CD14-positive monocyte (primary cell): ENCODE results near the gene CDH2. TPM values are rescaled to one million over a fixed set of nuclear protein-coding genes. Genes with fewer than 3 reads are reported as not detected.

Source experiments
- DNase-seq, 3 donors: peaks; one replicate each; pipeline ENCODE4 v3.0.0-alpha.2; 2011 to 2022
- H2AFZ ChIP-seq: 2 replicates; pipeline ENCODE4 v1.6.0; 2012; ENCODE audit warnings: mild to moderate bottlenecking, low read depth, low read length, inconsistent platforms; ENCODE audit not compliant: insufficient read depth, poor library complexity, severe bottlenecking
- H3K27ac ChIP-seq, 2 donors: 1 replicate in 1 of 2; 2 replicates in 1 of 2; pipeline ENCODE4 v1.5.1; 2012 to 2013; ENCODE audit warnings: low read length in 2 of 2, control low read depth in 1 of 2, inconsistent platforms in 1 of 2, low read depth in 1 of 2, mild to moderate bottlenecking in 1 of 2
- H3K27me3 ChIP-seq, 2 donors: one replicate each; pipeline versions ENCODE4 v1.6.0 to v1.6.1; 2011 to 2013; ENCODE audit warnings: low read length in 2 of 2; ENCODE audit not compliant: control insufficient read depth in 2 of 2, insufficient read depth in 2 of 2
- H3K36me3 ChIP-seq, 2 donors: replicated peaks in 1 of 2; 1 replicate in 1 of 2; 2 replicates in 1 of 2; pipeline versions ENCODE4 v1.5.1 to v1.6.1; 2012 to 2013; ENCODE audit warnings: low read length in 2 of 2, control low read depth in 1 of 2, inconsistent platforms in 1 of 2, mild to moderate bottlenecking in 1 of 2; ENCODE audit not compliant: insufficient read depth in 2 of 2, control insufficient read depth in 1 of 2
- H3K4me1 ChIP-seq, 2 donors: 1 replicate in 1 of 2; 2 replicates in 1 of 2; pipeline versions ENCODE4 v1.5.1 to v1.6.1; 2012 to 2013; ENCODE audit warnings: low read length in 2 of 2, control low read depth in 1 of 2, inconsistent platforms in 1 of 2, mild to moderate bottlenecking in 1 of 2, moderate library complexity in 1 of 2; ENCODE audit not compliant: insufficient read depth in 2 of 2, control insufficient read depth in 1 of 2
- H3K4me2 ChIP-seq: replicated peaks from 2 replicates; pipeline ENCODE3; 2012; ENCODE audit warnings: low read length, moderate library complexity, mild to moderate bottlenecking; ENCODE audit not compliant: poor library complexity, severe bottlenecking; ENCODE audit errors: extremely low read depth
- H3K4me3 ChIP-seq, 3 experiments: fragments of 200-600 bp in 1 of 3; sonication (generic) in 1 of 3; replicated peaks in 1 of 3; 1 replicate in 2 of 3; 2 replicates in 1 of 3; pipeline ENCODE4 v1.5.1; 2011 to 2013; ENCODE audit warnings: low read length in 3 of 3, mild to moderate bottlenecking in 3 of 3, control low read depth in 2 of 3, low read depth in 2 of 3, inconsistent platforms in 1 of 3, moderate library complexity in 1 of 3
- H3K79me2 ChIP-seq: 2 replicates; pipeline ENCODE4 v1.6.0; 2012; ENCODE audit warnings: mild to moderate bottlenecking, control low read depth, inconsistent platforms, low read length, moderate library complexity; ENCODE audit not compliant: insufficient read depth
- H3K9ac ChIP-seq: 2 replicates; pipeline ENCODE4 v1.6.0; 2017; ENCODE audit warnings: low read length, mild to moderate bottlenecking; ENCODE audit not compliant: insufficient read depth, poor library complexity, severe bottlenecking
- H3K9me3 ChIP-seq, 2 donors: replicated peaks in 1 of 2; 1 replicate in 1 of 2; 2 replicates in 1 of 2; pipeline versions ENCODE4 v1.5.1 to v1.6.1; 2012 to 2013; ENCODE audit warnings: low read length in 2 of 2, control low read depth in 1 of 2; ENCODE audit not compliant: control insufficient read depth in 1 of 2, insufficient read depth in 1 of 2
- H4K20me1 ChIP-seq: 2 replicates; pipeline ENCODE4 v1.6.0; 2012; ENCODE audit warnings: mild to moderate bottlenecking, low read length, control low read depth, moderate library complexity; ENCODE audit not compliant: insufficient read depth
- H3K27ac Mint-ChIP-seq, 7 donors: one replicate each; pipeline ENCODE4 v1.8.0; 2020; ENCODE audit warnings: mild to moderate bottlenecking in 7 of 7, mixed read lengths in 7 of 7, moderate library complexity in 6 of 7, inconsistent platforms in 2 of 7
- H3K27me3 Mint-ChIP-seq, 3 donors: one replicate each; pipeline ENCODE4 v1.8.0; 2021 to 2022; ENCODE audit warnings: low read depth in 3 of 3, mild to moderate bottlenecking in 3 of 3, mixed read lengths in 3 of 3, moderate library complexity in 3 of 3, inconsistent platforms in 1 of 3
- H3K36me3 Mint-ChIP-seq, 2 donors: one replicate each; pipeline ENCODE4 v1.8.0; 2020; ENCODE audit warnings: mixed read lengths in 2 of 2, inconsistent platforms in 1 of 2, mild to moderate bottlenecking in 1 of 2
- H3K4me1 Mint-ChIP-seq: one replicate; pipeline ENCODE4 v1.8.0; 2020; ENCODE audit warnings: mild to moderate bottlenecking, mixed read lengths
- H3K4me3 Mint-ChIP-seq, 2 donors: one replicate each; pipeline ENCODE4 v1.8.0; 2020; ENCODE audit warnings: mild to moderate bottlenecking in 2 of 2, mixed read lengths in 2 of 2, moderate library complexity in 1 of 2
- H3K9me3 Mint-ChIP-seq, 7 donors: one replicate each; pipeline ENCODE4 v1.8.0; 2020 to 2022; ENCODE audit warnings: mixed read lengths in 7 of 7, mild to moderate bottlenecking in 6 of 7, moderate library complexity in 6 of 7, inconsistent platforms in 2 of 7
- WGBS: methylation state at CpG from one replicate; pipeline ENCODE4 v1.1.5; 2013; ENCODE audit warnings: missing lambda C conversion rate; ENCODE audit not compliant: insufficient coverage; 5-methylcytosine and 5-hydroxymethylcytosine counted together
- intact Hi-C, 2 donors: fragments of 100-400 bp; cut with micrococcal nuclease; formaldehyde crosslinking; loops; one replicate each; pipeline versions ENCODE4 v1.15.0 to v1.15.1; 2023
- polyA plus RNA-seq, 3 donors: library from polyadenylated mRNA; depleted of rRNA in 1 of 3; unstranded in 2 of 3; stranded (reverse) in 1 of 3; fragments of 300-500 nt in 2 of 3; fragments of >200 nt in 1 of 3; fragmentation: Illumina TruSeq in 2 of 3; gene quantifications; 1 replicate in 2 of 3; 2 replicates in 1 of 3; pipeline ENCODE4 v1.2.3, GENCODE V29; 2012 to 2021
- TF ChIP-seq, protein P1 (sequence below): fragments of 200-600 bp; IDR thresholded peaks from one replicate; pipeline ENCODE4 v1.8.0; 2022; ENCODE audit warnings: antibody characterized with exemption, mild to moderate bottlenecking

The CDH2 gene
- polyA plus RNA-seq, 3 donors, result 0.03 to 0.32 (median 0.08) TPM

DNA sequence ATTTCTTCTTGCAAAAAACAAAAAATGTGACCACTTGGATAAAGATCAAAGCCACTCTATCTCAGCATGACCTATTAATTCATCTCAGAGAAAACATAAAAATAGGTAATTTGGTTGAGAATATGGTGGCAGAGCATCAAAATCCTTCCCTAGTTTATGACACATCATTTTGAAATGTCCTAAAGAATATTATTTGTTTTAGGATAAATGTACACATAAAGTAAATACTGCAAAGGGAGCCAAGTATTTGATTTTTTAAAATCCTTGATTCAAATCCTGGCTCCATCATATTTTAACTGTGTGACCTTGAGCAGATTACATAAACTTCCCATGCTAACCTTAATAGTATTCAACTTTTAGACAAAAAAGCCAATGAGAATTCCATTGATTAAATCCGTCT, 206.6 kb downstream of the CDH2 start:
- H3K9me3 Mint-ChIP-seq, result peaks cover 0 to 9% (median 2%) of the 10 kb centered on the region in 7 donors
- no peak overlapping the region for H3K9ac ChIP-seq
- no peaks in the 10 kb centered on the region for H3K27me3 Mint-ChIP-seq
- H2AFZ ChIP-seq, result no peak overlapping the region
- H3K27me3 ChIP-seq, result no peaks in the 10 kb centered on the region
- no peaks in the 10 kb centered on the region for H3K36me3 Mint-ChIP-seq
- H3K4me3 ChIP-seq, result no peak overlapping the region
- no peak overlapping the region for H3K4me2 ChIP-seq
- H4K20me1 ChIP-seq, result no peaks in the 10 kb centered on the region
- H3K9me3 ChIP-seq, result peaks cover 0 to 4% of the 10 kb centered on the region in 2 donors
- no CpG with 5 or more reads among the region's 1 CpG for WGBS
- H3K4me1 ChIP-seq, result no peaks in the 10 kb centered on the region
- no peak overlapping the region for H3K4me3 Mint-ChIP-seq
- no peak overlapping the region for H3K27ac ChIP-seq
- no peaks in the 10 kb centered on the region for H3K79me2 ChIP-seq
- H3K4me1 Mint-ChIP-seq, result no peaks in the 10 kb centered on the region
- TF ChIP-seq, protein P1, sequence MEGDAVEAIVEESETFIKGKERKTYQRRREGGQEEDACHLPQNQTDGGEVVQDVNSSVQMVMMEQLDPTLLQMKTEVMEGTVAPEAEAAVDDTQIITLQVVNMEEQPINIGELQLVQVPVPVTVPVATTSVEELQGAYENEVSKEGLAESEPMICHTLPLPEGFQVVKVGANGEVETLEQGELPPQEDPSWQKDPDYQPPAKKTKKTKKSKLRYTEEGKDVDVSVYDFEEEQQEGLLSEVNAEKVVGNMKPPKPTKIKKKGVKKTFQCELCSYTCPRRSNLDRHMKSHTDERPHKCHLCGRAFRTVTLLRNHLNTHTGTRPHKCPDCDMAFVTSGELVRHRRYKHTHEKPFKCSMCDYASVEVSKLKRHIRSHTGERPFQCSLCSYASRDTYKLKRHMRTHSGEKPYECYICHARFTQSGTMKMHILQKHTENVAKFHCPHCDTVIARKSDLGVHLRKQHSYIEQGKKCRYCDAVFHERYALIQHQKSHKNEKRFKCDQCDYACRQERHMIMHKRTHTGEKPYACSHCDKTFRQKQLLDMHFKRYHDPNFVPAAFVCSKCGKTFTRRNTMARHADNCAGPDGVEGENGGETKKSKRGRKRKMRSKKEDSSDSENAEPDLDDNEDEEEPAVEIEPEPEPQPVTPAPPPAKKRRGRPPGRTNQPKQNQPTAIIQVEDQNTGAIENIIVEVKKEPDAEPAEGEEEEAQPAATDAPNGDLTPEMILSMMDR, result no peak
- H3K36me3 ChIP-seq, result no peaks in the 10 kb centered on the region
- no peak for DNase-seq
- intact Hi-C loops, result no loop called here
- H3K27ac Mint-ChIP-seq, result no peak overlapping the region

DNA sequence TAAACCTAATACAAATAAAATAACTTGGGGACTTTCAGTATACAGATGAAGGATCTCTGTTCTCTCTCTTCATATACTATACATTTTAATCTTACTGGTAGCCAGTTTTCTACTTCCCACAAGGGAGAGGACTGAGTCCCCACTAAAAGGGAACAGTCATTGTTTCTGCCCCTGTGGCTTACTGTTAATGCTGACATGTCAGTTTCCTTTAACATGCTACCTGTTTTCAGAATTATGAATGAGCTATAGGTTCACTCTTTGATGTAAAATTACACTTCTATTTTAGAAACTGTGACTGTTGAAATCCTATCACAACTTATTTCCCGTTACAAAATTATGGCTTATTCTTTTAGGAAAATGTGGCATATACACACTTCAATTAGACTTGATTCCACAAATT, 207.7 kb downstream of the CDH2 start:
- H3K4me1 Mint-ChIP-seq, result no peaks in the 10 kb centered on the region
- H3K4me3 Mint-ChIP-seq, result no peak overlapping the region
- no peak for DNase-seq
- no peaks in the 10 kb centered on the region for H3K27me3 Mint-ChIP-seq
- H3K27ac Mint-ChIP-seq, result no peak overlapping the region
- no peaks in the 10 kb centered on the region for H3K27me3 ChIP-seq
- H3K36me3 Mint-ChIP-seq, result no peaks in the 10 kb centered on the region
- no CpG with 5 or more reads among the region's 1 CpG for WGBS
- TF ChIP-seq, protein P1, result no peak
- no peaks in the 10 kb centered on the region for H3K79me2 ChIP-seq
- no peaks in the 10 kb centered on the region for H4K20me1 ChIP-seq
- H3K36me3 ChIP-seq, result no peaks in the 10 kb centered on the region
- H3K27ac ChIP-seq, result no peak overlapping the region
- intact Hi-C loops, result no loop called here
- peaks cover 0 to 9% (median 2%) of the 10 kb centered on the region in 7 donors for H3K9me3 Mint-ChIP-seq
- H3K4me2 ChIP-seq, result no peak overlapping the region
- no peaks in the 10 kb centered on the region for H3K9me3 ChIP-seq
- no peak overlapping the region for H3K4me3 ChIP-seq
- H3K9ac ChIP-seq, result no peak overlapping the region
- no peak overlapping the region for H2AFZ ChIP-seq
- no peaks in the 10 kb centered on the region for H3K4me1 ChIP-seq
